ENCODE data around the gene COL15A1.
"Not testable (repeated sequence)": the region's sequence is repeated elsewhere in the genome, so short reads cannot be mapped to it uniquely, and the experiment has no call there.

Gene COL15A1

GRCh38 chr9:98943682-98944056 lies at the start of gene COL15A1:
Gene COL15A1, plus strand, starts transcription at chr9:98943907. Its CDS starts 155 bp downstream, at chr9:98944062.
- DNase-seq, result no peak

DNA sequence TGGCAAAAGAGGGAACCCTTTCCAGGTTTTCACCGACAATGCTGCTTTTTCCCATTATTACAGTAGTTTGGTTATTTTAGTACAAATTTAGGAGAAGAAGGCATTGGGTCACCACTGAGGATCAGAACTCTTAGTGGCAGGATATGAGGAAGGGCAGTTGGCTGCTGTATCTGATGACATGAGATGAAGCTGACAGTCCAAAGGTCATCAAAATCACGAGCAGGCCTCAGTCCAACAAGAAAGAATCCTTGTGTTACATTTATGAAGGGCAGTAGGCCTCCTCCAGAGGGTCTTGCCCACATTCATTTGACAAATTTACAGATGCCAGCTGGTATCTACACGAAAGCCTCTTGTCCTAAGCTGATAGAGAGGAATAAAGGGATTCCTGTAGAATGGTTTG lies 49.5 kb upstream of the COL15A1 start:
- no peak for DNase-seq

DNA sequence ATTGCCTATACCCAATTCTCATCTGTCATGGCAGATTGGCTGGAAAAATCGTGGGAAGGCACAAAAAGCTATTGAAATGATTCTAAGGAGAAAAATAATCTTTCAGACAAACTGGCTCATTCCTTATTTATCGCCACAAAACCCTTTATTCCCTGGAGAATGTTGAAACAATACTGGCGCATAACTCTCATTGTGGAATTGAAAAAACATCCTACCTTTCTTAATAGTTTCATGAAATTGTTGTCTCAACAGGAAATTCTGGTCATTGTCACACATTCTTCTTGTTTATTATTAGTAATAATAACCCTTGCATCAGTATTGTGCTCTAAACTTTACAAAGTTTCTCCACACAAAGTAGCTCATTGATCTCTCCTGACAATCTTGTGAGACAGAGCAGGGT lies 48.9 kb upstream of the COL15A1 start:
- DNase-seq, result no peak

DNA sequence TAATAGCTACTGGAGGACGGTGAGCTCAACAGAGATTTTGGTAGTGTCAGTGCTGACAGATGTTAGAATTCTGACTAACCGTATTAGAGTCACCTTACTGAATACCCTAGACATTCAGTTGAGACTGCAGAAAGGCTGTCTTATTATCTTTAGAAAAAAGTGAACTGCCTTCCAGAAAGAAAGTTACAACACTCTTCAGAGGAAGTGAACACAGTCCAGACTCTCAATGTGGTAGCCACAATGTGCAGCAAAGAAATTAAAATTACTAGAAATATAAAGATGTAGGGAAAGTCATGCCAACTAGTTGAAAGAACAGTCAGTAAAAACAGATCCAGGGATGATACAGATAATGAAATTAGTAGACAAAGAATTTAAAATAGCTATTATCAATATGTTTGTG lies 47.1 kb upstream of the COL15A1 start:
- DNase-seq, result no peak

DNA sequence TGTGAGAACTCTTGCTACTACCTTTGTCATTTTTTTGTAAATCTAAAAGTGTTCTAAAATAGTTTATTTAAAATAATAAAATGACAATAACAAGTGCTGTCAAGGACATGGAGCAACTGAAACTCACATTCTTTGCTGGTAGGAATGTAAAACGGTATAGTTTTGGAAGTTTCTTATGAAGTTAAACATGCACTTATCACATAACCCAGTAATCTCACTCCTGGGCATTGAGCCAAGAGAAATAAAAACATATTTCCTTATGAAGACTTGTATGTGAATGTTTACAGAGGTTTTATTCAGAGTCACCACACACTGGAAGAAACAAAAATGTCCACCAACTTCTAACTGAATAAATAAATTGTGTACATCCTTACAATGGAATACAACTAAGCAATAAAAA lies 46.0 kb upstream of the COL15A1 start:
- no peak for DNase-seq

DNA sequence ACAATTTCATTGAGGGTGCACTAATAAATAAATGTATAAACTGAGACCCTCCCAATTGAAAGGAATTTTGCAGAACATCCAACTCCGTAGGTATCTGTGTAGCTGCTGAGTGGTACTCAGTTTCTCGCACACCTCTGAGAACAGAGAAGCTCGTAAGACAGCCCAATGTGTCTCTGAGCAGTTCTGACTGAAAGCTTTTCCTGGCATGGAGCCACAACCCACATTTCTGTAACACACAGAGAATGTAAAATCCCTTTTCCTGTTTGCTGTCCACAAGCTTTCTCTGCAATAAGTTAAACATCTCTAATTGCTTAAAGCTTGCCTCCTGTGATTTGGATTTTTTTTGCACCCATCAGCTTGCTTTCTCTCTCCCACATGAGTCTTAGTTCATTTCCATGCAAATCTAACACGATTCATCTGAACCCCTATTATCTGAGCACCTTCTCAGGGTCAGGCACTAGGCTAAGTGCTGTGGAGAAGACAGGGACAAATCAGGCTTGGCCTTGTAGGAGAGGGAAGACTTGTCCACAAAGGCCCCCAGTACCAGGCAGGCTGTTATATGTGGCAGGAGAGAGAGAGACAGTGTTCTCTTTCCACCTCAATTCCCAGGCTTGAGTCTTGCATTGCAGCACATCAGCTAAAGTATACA lies 44.2 kb upstream of the COL15A1 start:
- DNase-seq, result peak; percentile 0

DNA sequence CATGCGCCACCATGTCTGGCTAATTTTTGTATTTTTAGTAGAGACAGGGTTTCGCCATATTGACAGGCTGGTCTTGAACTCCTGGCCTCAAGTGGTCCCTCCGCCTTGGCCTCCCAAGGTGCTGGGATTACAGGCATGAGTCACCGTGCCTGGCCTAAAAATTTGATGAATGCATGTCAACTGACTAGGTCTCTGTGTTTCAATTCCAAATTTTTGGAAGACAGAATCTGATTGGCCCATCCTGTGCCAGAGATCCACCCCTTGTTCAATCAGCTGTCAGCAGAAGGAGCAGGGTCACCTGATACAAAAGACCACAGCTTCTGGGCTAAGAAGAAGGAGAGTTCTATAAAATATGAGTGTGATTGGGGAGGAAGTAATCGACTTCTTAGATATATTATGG lies 43.5 kb upstream of the COL15A1 start:
- no peak for DNase-seq

- no peak for DNase-seq
Measured at GRCh38 chr9:98900725-98901124, 43.0 kb upstream of the COL15A1 start.

GRCh38 chr9:98901843-98902242 lies 41.9 kb upstream of the COL15A1 start:
- not testable (repeated sequence) for DNase-seq

DNA sequence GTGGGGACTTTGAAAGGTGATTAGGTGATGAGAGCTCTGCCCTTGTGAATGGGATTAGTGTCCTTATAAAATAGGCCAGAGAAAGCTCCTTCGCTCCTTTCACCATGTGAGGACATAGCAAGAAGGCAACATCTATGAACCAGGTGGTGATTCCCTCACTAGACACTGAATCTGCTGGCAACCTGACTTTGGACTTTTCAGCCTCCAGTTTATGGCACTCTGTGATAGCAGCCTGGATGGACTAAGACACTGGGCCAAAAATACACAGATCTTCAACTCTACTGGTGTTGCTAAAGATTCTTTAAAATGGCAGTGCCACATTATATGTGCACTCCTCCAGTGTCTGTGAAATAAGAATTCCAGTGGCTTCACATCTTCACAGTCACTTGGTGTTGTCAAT lies 41.2 kb upstream of the COL15A1 start:
- DNase-seq, result no peak

DNA sequence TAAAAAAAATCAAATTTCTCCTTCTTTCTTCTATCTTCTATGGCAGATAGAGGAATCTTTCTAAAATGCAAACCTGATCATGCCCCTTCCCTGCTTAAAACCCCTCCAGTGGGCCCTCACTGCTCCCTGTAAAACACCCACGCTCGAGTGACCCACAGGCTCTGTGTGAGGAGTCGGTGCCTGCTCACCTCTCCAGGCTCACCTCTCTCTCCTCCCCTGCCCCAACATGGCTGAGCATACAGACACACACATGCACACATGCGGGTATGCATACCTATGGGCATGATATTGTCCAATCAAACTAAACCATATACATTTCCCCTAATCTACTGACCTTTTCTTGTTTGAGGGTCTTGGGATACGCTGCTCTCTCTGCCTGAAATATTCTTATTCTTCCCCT lies 40.8 kb upstream of the COL15A1 start:
- DNase-seq, result no peak

DNA sequence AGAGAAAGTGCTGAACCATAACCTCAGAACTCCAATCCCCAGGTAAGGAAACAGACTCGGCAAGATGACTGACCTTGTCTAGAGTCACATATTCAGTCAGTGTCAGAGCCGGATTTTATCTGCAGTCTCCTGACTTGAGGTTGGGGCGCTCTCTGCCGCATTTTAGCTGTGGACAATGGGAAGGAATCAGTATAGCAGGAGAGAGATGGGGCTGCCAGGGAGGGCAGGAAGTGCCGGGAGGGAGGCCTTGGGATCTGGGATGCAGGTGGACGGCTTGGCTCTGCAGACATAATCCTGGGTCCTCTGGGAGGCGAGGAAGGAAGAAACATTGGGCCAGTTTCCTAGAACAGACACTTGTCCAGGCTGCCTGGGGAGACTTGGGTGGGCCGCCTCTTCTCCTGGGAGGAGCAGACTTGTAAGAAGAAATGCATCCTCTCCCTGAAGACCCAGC lies 39.7 kb upstream of the COL15A1 start:
- DNase-seq, result no peak

- DNase-seq, result no peak
Measured at GRCh38 chr9:98905015-98905414, 38.7 kb upstream of the COL15A1 start.

DNA sequence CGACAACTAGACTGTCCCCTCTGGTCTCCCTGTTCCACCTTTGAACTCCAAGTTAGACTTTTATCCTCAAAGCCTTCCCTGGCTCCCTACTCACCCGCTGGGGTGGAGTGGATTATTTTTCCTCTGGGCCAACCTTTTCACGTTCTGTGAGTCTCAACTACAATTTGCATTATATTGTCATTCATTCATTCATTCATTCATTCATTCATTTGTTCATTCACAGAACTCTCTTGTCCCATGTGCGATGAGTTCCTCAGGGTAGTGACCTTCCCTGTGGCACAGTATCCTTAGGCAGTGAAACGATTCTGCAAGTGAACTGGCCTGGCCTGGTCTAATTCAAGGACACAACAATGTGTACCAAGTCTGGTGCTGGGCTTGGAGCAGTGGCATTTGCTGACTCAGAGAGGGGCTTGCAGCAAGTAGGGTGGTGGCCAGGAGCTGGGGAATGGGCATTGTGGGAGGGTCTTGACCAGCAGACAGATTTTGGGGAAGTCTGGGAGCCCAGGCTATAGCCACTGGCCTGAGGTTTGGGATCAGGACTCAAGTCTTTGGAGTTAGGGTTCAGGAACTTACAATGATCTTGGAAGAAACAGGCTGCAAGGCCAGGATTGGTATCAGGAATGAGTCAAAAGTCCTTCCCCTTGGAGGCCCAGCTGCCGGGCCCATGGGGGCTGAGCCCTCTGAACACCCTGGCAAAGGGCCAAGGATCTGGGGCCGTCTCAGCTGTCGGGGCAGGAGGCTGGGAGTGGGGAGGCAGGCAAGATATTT lies 37.2 kb upstream of the COL15A1 start:
- no peak for DNase-seq

DNA sequence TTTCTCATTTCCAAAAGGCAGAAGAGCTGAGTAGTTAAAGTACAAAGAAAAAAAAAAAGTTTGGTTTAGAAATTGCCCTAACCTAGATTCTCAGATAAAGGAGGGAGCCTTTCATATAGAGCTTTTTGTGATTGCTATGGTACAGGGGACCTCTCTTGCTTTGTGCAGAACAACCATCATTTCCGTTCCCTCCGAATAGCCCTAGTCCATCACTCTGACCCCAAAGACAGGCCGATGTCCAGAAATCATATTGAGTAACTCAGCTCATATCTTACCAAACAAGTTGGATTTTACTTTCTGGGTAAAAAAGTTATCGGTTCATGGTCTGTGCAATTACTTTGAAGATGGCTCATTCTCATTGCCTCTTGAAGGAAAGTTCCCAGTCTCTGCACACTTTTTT lies 36.7 kb upstream of the COL15A1 start:
- DNase-seq, result no peak

DNA sequence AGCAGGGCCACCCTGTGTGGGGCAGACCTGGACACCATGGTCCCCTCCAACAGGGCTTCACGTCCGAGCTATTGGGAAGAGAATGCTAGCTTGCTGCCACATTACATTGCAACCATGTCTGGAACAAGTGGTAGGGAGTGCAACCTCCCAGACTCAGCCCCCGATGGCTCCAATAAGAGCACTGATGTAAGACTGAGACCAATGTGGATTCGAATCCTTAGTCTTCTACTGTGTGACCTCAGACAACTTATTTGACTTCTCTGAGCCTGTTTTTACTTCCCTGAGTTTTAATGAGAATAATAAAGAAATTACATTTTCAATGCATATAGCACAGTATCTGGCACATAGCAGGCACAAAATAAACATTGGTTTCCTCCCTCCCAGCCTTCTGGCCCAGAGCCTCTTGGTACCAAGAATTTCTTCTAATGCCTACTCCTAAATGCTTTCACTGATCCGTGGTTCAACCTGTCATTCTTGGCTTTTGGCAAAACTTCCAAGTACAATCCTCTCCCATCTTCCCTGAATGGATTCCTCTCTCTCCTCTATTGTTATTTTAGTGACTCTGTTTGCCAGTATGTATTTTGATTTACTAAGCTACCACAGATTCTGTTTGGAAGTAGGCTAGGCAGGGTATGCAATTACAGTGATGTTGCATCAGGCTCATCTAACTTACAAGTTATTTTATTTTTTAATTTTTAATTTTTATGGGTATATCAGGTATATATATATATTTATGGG lies 34.6 kb upstream of the COL15A1 start:
- no peak for DNase-seq

GRCh38 chr9:98909935-98910334 lies 33.8 kb upstream of the COL15A1 start:
- DNase-seq, result no peak

DNA sequence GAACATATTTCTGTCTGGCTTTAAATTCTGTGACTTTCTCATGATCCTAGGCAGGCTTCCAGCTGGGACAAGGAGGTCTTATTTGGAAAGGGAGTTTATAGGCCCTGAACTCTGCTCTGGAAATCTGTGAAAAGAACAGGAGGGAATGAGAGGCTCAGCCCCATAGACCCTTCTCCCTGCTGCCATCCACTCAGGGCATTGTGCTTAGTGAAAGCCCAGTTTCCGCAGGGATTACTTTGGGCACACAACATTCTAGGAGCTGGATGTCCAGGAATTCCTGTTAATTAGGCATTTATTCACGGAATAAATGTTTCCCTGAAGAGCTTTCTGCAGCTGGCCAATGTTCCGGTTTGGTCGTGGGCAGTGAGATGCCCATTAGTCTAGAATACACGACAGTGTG lies 32.7 kb upstream of the COL15A1 start:
- no peak for DNase-seq

DNA sequence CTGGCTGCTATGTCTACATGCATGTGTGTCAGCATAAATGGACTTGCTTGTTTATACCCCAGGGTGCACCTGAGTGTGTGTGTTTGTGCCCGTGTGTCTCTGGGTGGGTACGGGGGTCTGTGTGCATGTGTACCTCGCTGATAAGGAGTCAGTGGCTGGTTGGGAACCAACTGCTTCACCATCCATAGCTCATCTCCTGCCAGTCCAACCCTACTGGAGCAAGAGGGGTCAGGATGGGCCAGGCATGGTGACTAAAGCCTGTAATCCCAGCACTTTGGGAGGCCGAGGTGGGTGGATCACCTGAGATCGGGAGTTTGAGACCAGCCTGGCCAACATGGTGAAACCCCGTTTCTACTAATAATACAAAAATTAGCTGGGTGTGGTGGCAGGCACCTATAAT lies 32.0 kb upstream of the COL15A1 start:
- DNase-seq, result not testable (repeated sequence)

DNA sequence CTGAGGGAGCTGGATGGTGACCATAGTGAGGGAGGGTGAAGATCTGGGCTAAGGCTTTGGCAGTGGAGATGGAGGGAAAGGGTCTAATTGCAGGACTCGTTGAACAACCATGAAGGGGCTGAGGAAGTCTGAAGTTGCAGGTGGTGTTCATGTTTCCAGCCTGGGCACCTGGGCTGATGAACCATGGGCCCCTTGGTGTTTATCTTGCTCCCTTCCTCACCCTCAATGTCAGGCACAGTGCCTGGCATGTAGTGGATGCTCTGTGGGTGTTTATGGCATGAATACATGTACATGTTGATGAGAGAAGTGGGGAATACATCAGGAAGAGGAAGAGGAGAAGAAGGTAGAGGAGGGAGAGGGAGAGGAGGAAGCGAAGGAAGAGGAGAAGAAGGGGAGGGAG lies 31.3 kb upstream of the COL15A1 start:
- no peak for DNase-seq

- no peak for DNase-seq
Measured at GRCh38 chr9:98913044-98913443, 30.7 kb upstream of the COL15A1 start.

DNA sequence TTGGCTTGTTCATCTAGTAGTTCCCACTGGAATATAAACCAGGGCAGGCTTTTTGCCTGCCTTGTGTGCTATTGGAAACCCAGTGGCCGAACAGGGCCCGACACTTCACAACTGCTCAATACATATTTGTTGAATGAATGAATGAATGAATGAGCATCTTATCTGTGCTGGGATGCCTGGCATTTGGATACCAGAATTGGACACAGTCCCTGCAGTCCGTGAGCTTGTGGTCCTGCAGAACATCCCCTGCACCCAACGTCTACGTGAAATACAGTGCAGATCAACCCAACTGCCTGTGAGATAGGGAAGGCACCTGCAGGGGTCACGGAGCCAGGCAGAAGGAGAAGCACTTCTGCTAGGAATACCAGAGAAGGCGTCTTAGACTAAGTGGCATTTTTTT lies 30.0 kb upstream of the COL15A1 start:
- DNase-seq, result no peak

GRCh38 chr9:98915599-98915998 lies 28.1 kb upstream of the COL15A1 start:
- no peak for DNase-seq

- no peak for DNase-seq
Measured at GRCh38 chr9:98916660-98917059, 27.0 kb upstream of the COL15A1 start.

Measured in DMS79 treated with DMSO at 0.1 percent for 48 hours (cell line).